D721Med (cell line): ENCODE data around the gene CBFA2T3.
"Not testable (repeated sequence)": the region's sequence is repeated elsewhere in the genome, so short reads cannot be mapped to it uniquely, and the experiment has no call there.

Source experiments
- DNase-seq: peaks from one replicate; pipeline ENCODE4 v3.0.0; 2011; ENCODE audit warnings: low spot score; ENCODE audit not compliant: insufficient read length
- FAIRE-seq: peaks from 2 replicates; lab custom pipeline; 2011; peaks lifted over from hg19 to GRCh38; lab: Jason Lieb, UNC
- TF ChIP-seq, protein P1 (sequence below): IDR thresholded peaks from 2 replicates; pipeline ENCODE4 v1.5.1; 2012; ENCODE audit warnings: mild to moderate bottlenecking, control low read depth; ENCODE audit not compliant: insufficient read depth; ENCODE audit errors: missing control alignments

The CBFA2T3 gene

DNA sequence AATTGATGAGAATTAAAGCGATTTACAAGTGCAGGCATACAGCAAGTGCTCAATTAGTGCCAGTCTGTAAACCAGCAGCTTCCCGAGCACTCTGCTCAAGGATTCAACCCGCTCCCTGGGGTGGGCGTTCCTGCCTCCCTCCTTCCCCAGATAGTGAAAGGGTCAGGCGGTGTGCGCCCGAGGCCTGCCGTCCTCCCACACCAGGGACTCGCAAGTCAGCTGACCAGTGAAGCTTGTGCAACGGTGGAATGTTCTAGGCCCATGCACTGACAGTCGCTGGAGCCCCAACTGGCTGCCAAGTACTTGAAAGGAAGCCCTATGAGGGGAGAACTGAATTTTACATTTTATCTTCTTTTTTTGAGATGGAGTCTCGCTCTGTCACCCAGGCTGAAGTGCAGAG is 57.1 kb downstream of the CBFA2T3 start:
- TF ChIP-seq, protein P1, sequence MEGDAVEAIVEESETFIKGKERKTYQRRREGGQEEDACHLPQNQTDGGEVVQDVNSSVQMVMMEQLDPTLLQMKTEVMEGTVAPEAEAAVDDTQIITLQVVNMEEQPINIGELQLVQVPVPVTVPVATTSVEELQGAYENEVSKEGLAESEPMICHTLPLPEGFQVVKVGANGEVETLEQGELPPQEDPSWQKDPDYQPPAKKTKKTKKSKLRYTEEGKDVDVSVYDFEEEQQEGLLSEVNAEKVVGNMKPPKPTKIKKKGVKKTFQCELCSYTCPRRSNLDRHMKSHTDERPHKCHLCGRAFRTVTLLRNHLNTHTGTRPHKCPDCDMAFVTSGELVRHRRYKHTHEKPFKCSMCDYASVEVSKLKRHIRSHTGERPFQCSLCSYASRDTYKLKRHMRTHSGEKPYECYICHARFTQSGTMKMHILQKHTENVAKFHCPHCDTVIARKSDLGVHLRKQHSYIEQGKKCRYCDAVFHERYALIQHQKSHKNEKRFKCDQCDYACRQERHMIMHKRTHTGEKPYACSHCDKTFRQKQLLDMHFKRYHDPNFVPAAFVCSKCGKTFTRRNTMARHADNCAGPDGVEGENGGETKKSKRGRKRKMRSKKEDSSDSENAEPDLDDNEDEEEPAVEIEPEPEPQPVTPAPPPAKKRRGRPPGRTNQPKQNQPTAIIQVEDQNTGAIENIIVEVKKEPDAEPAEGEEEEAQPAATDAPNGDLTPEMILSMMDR, result no peak
- no peak for FAIRE-seq
- DNase-seq, result no peak

- FAIRE-seq, DNase-seq: not testable (repeated sequence)
These were observed 58.1 kb downstream of the CBFA2T3 start for GRCh38 chr16:88918896-88919295.

DNA sequence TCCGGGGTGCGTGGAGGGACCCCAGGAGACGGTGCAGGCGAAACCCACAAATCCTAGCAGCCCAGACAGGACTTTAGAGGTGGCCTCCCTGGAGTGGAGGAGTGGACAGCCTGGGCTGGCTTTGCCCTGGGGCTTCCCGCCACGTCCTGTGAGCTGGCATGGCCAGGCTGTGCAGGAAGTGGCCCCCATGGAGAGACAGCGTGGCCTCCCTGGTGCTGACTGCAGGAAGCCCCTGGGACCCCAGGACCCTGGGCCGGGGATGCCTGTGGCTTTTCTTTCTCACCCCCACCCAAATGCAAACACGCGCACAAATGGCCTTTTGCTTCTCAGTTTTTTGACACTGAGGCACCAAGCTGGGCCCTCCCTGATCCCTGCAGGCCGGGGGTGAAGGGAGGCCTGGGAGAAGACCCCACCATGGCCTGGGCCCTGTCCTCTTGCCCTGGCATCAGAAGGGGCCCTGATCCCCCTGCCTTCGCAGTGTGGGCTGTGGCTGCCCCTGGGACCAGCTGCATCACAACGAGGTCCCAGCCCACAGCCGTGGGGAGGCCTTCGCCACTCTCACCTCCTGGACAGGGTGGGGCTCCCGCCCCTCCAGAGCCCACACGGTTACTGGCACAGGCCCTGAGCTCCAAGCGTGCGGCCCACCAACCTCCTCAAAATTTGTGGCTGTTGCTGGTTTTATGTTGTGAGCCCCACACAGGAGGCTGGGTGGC is 58.9 kb downstream of the CBFA2T3 start:
- TF ChIP-seq, protein P1, result no peak
- FAIRE-seq, result no peak
- no peak for DNase-seq

- DNase-seq, result no peak
- no peak for FAIRE-seq
- TF ChIP-seq, protein P1, result no peak
These were observed 59.7 kb downstream of the CBFA2T3 start for GRCh38 chr16:88917146-88917914.

DNA sequence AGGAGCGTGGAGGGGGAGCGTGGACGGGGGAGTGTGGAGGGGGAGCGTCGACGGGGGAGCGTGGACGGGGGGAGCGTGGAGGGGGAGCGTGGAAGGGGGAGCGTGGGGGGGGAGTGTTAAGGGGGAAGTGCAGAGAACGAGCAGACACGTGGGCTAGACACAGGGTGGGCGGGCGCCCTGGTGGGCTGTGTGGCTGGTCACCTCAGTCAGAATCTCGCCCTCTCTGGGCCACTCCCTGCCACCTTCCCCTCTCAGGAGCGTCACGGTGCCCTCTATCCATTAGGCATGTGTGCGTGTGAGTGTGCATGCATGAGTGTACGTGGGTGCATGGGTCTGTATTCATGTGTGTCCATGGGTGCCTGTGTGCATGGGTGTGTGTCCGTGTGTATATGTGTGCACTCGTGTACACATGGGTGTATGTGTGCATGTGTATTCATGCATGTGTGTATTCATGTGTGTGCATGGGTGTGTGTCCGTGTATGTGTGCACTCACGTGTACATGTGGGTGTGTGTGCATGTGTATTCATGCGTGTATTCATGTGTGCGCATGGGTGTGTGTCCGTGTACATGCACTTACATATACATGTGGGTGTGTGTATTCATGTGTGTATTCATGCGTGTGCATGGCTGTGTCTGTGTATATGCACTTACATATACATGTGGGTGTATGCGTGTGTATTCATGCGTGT is 61.2 kb downstream of the CBFA2T3 start:
- FAIRE-seq (no peak), DNase-seq (no peak)
- TF ChIP-seq, protein P1, result no peak

GRCh38 chr16:88914750-88915368 is 62.1 kb downstream of the CBFA2T3 start:
- no peak for FAIRE-seq
- TF ChIP-seq, protein P1, result no peak
- no peak for DNase-seq

DNA sequence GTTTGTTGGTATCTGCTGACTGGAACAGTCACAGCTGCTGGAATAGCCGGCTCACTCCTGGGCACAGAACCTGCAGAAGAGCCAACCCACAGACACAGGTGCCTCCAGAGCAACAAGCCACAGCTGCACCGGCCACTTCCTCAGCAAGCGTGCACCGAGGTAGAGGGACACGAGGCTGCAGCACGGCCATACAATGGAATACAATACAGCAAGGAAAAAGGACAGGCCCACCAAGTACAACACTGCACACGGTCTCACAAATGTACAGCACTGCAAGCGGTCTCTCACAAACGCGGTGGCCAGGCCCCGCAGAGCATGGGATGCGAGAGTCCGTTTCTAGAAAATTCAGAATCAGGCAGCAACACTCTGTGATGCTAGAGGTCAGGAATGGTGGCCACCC is 63.1 kb downstream of the CBFA2T3 start:
- DNase-seq (no peak), FAIRE-seq (no peak)
- TF ChIP-seq, protein P1, result no peak
